NCI-H2107 (cell line): Measurements from ENCODE around the gene RNF227.
"Not testable (repeated sequence)": the region's sequence is repeated elsewhere in the genome, so short reads cannot be mapped to it uniquely, and the experiment has no call there.

Experiments
- DNase-seq: peaks from one replicate; lab custom pipeline; 2025; lab: John Stamatoyannopoulos, UW

RNF227 gene

GRCh38 chr17:7915611-7916384 is at the start of gene RNF227:
Gene RNF227 (minus strand): TSS chr17:7916289. CDS start chr17:7916195, 94 bp downstream.
- DNase-seq = peak; percentile 78

- no peak for DNase-seq
Observed at GRCh38 chr17:7961421-7961820, 45.3 kb upstream of the RNF227 start.

DNA sequence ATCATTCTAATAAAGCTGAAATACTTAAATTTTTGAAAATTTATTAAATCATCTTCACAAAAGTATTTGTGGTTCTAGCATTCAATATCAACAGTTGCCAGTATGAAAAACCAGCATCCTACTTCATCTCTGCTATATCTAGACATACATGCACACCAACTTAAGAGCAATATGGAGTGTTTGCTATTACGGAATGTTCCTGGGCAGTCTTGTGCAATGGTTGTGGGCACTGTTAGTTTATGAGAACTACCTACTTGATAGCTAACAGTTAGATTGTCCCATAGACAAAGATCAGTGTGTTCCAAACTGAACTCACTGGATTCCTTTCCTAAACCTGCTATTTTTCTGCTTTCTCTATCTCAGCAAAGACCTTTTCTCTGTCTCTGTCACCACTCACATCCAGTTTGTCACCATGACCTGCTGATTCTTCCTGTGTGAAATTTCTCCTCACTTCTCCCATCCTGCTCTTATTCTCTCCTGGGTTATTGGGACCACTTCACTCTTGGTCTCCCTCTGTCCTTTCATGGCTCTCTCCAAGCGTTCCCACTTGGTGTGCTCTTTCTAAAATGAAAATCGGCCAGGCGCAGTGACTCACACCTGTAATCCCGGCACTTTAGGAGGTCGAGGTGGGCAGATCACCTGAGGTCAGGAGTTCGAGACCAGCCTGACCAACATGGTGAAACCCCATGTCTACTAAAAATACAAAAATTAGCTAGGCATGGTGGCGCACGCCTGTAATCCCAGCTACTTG is 43.6 kb upstream of the RNF227 start:
- DNase-seq = no peak

- no peak for DNase-seq
Observed at GRCh38 chr17:7956228-7956965, 40.3 kb upstream of the RNF227 start.

DNA sequence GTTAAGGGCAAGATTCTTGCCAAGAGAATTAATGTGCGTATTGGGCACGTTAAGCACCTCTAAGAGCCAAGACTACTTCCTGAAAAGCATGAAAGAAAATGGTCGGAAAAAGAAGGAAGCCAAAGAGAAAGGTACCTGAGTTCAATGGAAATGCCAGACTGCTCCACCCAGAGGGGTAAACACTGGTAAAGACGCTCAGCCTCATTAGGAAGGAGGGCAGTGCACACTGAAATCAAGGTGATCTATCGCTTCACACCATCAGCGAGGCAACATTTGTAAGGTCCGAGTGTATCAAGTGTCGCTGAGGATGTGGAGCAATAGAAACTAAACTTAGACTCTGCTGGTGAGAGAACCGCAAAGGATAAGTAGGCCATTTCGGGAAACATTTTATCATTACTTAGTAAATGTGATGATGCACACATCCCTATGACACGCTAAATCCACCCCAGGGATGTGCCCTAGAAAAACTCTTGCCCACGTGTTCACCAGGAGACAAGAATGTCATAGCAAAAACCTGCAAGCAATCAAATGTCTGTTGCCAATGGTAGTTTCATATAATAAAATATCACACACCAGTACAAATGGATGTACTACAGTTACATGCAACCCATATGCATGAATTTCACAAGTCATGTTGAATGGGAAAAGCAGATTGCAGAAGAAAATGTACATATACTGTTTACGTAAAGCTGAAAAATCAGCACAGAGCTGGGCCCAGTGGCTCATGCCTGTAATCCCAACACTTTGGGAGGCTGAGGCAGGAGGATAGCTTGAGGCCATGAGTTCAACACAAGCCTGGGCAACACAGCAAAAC is 39.5 kb upstream of the RNF227 start:
- no peak for DNase-seq

- not testable (repeated sequence) for DNase-seq
Observed at GRCh38 chr17:7953266-7953665, 37.2 kb upstream of the RNF227 start.

DNA sequence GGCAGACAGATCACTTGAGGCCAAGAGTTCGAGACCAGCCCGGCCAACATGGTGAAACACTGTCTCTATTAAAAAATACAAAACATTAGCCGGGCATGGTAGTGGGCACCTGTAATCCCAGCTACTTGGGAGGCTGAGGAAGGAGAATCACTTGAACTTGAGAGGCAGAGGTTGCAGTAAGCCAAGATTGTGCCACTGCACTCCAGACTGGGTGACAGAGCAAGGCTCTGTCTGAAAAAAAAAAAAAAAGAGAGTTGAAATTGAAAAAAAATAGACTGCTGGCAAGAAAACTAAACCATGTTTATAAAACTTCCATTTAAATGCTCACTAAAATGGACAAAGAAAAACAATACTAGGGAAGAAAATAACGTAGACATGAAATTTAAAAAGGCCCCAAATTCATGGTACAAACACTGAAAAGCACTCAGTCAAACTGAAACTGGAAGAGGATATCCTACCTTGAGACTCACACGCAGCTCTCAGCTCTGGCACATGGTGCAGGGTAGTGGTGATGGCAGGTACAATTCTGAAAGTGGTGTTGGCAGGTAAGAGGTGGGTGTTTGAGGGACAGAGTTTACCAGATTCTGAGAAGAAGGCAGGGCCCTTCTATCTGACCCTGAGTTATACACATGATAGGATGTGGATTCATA is 35.2 kb upstream of the RNF227 start:
- no peak for DNase-seq

- no peak for DNase-seq
Observed at GRCh38 chr17:7950578-7950977, 34.5 kb upstream of the RNF227 start.

DNA sequence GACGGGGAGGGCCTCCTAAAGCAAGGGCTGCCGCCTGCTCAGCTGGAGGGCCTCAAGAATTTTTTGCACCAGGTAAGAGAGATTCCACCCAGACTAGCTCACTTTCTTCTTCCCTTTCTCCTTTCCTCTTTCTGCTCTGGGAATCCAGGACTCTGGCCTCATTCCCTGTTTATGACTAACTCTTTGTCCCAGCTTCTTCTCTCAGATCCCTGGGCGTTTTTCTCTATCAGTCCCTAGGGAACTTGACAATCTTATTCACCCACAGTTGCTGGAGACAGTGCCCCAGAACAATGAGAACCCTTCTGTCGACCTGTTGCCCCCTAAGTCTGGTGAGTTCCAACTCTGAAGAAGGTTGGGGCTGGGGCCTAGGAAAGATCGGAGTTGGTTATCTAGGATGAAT is 31.6 kb upstream of the RNF227 start:
- DNase-seq = no peak

DNA sequence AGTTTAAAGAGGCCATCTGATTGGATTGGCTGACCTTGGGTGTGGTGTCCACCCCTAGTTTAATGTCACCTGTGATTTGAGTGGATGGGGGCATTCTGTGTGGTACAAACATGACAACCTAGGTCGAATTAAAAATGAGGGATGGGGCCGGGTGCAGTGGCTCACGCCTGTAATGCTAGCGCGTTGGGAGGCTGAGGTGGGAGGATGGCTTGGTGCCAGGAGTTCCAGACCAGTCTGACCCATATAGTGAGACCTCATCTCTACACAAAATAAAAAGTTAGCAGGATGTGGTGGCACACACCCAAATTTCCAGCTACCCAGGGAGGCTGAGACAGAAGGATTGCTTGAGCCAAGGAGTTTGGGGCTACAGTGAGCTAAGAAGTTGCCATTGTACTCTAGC is 30.4 kb upstream of the RNF227 start:
- no peak for DNase-seq

DNA sequence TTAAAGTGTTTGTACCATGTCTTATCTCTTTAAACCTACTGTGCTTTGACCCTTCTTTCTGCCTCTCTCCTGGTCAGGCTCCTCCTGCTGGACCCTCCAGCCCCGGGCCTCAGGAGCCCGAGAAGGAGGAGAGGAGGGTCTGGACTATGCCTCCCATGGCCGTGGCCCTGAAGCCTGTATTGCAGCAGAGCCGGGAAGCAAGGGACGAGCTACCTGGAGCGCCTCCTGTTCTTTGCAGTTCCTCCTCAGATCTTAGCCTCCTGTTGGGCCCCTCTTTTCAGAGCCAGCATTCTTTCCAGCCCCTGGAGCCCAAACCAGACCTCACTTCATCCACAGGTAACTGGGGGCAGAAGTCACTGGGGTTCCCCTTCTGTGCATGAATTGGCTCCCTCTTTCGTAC is 29.6 kb upstream of the RNF227 start:
- no peak for DNase-seq

DNA sequence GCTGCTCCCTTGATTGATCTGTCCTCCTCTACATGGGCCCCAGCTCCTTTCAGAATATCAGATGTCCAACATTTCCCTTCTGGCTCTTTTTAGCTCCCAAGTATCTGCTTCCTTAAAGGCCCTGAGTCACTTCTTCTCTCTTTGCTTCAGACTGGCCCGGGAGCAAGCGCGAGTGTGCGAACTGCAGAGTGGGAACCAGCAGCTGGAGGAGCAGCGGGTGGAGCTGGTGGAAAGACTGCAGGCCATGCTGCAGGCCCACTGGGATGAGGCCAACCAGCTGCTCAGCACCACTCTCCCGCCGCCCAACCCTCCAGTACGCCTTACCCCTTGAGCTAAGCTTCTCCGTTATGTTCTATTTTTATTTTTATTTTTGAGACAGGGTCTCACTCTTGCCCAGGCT is 28.2 kb upstream of the RNF227 start:
- DNase-seq = no peak

- no peak for DNase-seq
Observed at GRCh38 chr17:7943291-7943690, 27.2 kb upstream of the RNF227 start.

GRCh38 chr17:7940743-7941142 is 24.7 kb upstream of the RNF227 start:
- no peak for DNase-seq

DNA sequence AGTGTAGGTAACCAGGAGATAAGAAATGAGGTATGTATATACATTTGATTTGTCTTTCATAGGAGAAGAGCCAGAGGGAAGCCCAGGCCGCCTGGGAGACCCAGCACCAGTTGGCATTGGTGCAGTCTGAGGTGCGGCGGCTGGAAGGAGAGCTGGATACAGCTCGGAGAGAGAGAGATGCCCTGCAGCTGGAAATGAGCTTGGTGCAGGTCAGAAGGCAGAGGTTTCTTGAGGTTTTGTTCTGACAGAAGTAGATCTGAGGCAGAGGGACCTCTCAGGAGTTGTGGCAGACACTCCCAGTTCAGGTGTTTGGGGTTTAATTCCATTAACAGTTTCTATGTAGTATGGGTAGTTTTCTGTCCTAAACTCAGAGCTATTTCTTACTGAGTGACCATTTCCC is 23.9 kb upstream of the RNF227 start:
- no peak for DNase-seq

DNA sequence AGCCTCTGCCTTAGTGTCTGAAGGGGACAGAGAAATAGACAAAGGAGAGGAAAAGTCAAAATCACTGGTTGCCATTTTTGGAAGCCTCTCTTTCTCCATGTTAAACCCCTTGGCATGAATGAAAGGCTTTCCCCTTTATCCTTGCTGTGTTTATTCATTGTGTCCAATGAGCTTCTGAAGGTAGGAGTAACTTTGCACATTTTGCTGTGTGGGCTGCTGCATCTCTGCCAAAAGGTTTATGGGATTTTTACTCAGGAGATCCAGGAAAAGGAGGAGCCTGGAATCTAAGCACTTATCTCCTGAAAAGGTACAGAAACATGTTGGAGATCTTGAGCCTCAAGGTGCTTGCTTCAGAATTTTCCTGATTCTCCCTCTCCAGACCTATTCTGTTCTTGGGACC is 19.8 kb upstream of the RNF227 start:
- no peak for DNase-seq

DNA sequence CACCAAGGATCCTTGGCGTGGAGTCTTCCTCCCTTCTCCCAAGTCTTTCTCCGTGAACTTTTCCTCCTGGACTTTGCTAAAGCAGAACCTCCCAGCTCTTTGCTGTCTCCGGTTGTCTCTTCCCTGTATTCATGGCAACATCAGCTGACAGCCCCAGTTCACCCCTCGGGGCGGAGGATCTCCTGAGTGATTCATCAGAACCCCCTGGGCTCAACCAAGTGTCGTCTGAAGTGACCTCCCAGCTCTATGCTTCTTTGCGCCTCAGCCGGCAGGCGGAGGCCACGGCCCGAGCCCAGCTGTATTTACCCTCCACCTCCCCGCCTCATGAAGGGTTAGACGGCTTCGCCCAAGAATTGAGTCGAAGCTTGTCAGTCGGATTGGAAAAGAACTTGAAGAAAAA is 16.9 kb upstream of the RNF227 start:
- no peak for DNase-seq

DNA sequence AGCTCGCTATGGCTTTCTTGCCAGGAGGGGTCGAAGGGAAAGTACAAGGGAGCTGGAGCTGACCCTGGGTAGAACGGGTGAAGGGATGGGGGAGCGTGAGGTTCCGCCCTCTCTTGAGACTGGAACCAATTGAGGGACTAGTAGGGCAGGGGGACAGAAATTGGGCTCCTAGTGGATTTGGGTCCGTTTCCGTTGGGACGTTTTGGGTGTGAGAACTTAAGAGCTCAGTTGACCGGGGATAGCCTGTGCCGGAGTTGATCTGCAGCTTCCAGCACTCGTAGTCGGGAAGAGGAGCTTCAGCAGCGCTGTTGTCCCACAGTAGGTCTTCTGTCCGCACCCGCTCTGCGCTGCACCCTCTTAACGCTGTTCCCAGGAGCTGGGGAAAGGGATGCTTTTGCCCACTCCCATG is 16.4 kb upstream of the RNF227 start:
- DNase-seq = no peak

DNA sequence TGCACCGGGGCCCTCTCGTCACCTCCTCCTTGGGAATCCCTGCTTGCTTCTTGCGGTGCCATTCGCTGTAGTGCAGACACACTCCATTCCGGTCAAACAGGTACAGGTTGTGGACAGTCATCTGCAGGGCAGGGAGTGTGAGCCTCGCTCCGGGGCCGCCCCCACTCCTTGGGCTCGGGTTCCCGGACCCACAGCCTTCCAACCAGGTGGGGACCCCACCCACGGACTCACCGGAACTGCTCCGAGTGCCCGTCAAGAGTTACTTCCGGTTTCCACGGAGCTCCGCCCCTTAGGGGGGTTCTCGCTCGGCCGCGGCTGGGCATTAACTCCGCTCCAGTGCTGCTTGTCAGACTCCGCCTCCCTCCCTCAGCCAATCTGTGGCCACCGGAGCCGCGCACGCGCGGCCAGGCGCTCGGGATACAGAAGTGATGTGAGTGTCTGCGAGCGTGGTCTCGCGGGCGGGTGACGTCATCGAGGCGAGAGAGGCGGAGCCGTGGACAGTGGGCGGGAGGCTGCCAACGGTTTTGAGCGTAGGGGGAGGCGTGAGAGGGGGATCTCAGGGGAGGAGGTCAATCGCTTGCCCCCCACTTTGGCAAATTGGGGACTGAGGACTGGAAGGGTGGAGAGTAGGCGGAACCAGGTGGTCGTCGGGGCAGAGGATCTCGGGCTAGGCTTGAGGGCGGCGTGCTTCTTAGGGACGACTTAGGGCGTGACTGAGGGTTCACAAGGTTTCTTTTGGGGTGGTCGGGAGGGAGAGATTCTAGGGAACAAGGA is 15.8 kb upstream of the RNF227 start, which contains the start of the genes CNTROB and TRAPPC1:
CNTROB (plus strand) TSS at position 498 of the 774 bp plus-strand sequence. CDS start 874 bp downstream, outside the sequence.
TRAPPC1 (minus strand) TSS at position 238 of the 774 bp plus-strand sequence; CDS start at position 121, 117 bp downstream.
- peak; percentile 82 for DNase-seq
